EL (cell line): ENCODE measurements around the gene PLGRKT.
A peak's percentile ranks its signal among the peaks of the same experiment; 100 is the strongest.
"Not testable (repeated sequence)": the region's sequence is repeated elsewhere in the genome, so short reads cannot be mapped to it uniquely, and the experiment has no call there.

ENCODE experiments used
- DNase-seq: peaks from one replicate; pipeline ENCODE4 v3.0.0-alpha.2; 2016

PLGRKT gene

GRCh38 chr9:5375091-5375490 lies 62.6 kb downstream of the PLGRKT start:
- DNase-seq: no peak

- no peak for DNase-seq
These were observed 73.3 kb downstream of the PLGRKT start for GRCh38 chr9:5364294-5365024.

- no peak for DNase-seq
These were observed 76.3 kb downstream of the PLGRKT start for GRCh38 chr9:5361326-5362010.

- no peak for DNase-seq
These were observed 77.4 kb downstream of the PLGRKT start for GRCh38 chr9:5360341-5360740.

- no peak for DNase-seq
These were observed 80.2 kb downstream of the PLGRKT start for GRCh38 chr9:5357431-5358105.

- no peak for DNase-seq
These were observed 81.9 kb downstream of the PLGRKT start for GRCh38 chr9:5355817-5356216.

GRCh38 chr9:5355226-5355625 lies 82.5 kb downstream of the PLGRKT start:
- no peak for DNase-seq

GRCh38 chr9:5354184-5354583 lies 83.5 kb downstream of the PLGRKT start:
- no peak for DNase-seq

GRCh38 chr9:5352637-5353248 lies 85.0 kb downstream of the PLGRKT start:
- DNase-seq: no peak

GRCh38 chr9:5338992-5339981 lies 98.4 kb downstream of the PLGRKT start, which contains the start of gene RLN1:
Gene RLN1, minus strand, starts transcription at chr9:5339876. Its CDS starts 130 bp downstream, at chr9:5339746.
- not testable (repeated sequence) for DNase-seq

GRCh38 chr9:5336688-5337087 lies 101.0 kb downstream of the PLGRKT start:
- DNase-seq: no peak

- not testable (repeated sequence) for DNase-seq
These were observed 106.4 kb downstream of the PLGRKT start for GRCh38 chr9:5331276-5331675.

GRCh38 chr9:5326893-5327548 lies 110.7 kb downstream of the PLGRKT start:
- DNase-seq: no peak

GRCh38 chr9:5326187-5326586 lies 111.5 kb downstream of the PLGRKT start:
- DNase-seq: no peak

- DNase-seq: not testable (repeated sequence)
These were observed 116.1 kb downstream of the PLGRKT start for GRCh38 chr9:5321601-5322000.

- DNase-seq: peak; percentile 18
These were observed 116.7 kb downstream of the PLGRKT start for GRCh38 chr9:5321058-5321457.

GRCh38 chr9:5316406-5316805 lies 121.3 kb downstream of the PLGRKT start:
- not testable (repeated sequence) for DNase-seq

- no peak for DNase-seq
These were observed 122.4 kb downstream of the PLGRKT start for GRCh38 chr9:5315187-5315923.

- DNase-seq: no peak
These were observed 126.9 kb downstream of the PLGRKT start for GRCh38 chr9:5310851-5311250.
